GM21529 (cell line): Measurements from ENCODE around the gene AMBN.

ENCODE experiments used
- ATAC-seq: cut with Tn5 transposase; IDR thresholded peaks from one replicate; pipeline ENCODE4 v1.9.1; 2021; ENCODE audit not compliant: unreplicated experiment

The AMBN gene

GRCh38 chr4:70591955-70592582 lies at the start of gene AMBN:
Gene AMBN (plus strand): TSS chr4:70592256. CDS start chr4:70592359, 103 bp downstream.
- no peak for ATAC-seq

- ATAC-seq = no peak
These were observed 47.7 kb upstream of the AMBN start for GRCh38 chr4:70544279-70544868.

- no peak for ATAC-seq
These were observed 35.2 kb upstream of the AMBN start for GRCh38 chr4:70556856-70557255.

- ATAC-seq = peak; percentile 87
These were observed 32.7 kb upstream of the AMBN start for GRCh38 chr4:70559211-70559830.

- no peak for ATAC-seq
These were observed 32.1 kb upstream of the AMBN start for GRCh38 chr4:70559924-70560323.

- no peak for ATAC-seq
These were observed 28.0 kb upstream of the AMBN start for GRCh38 chr4:70564033-70564432.

GRCh38 chr4:70570796-70571195 lies 21.3 kb upstream of the AMBN start:
- no peak for ATAC-seq

GRCh38 chr4:70571772-70572171 lies 20.3 kb upstream of the AMBN start:
- ATAC-seq = no peak

- ATAC-seq = no peak
These were observed 16.1 kb upstream of the AMBN start for GRCh38 chr4:70575964-70576363.

GRCh38 chr4:70577220-70577927 lies 14.7 kb upstream of the AMBN start:
- no peak for ATAC-seq

- ATAC-seq = no peak
These were observed 10.1 kb upstream of the AMBN start for GRCh38 chr4:70581980-70582379.

- ATAC-seq = no peak
These were observed 7.9 kb upstream of the AMBN start for GRCh38 chr4:70583952-70584834.

- ATAC-seq = no peak
These were observed 5.2 kb upstream of the AMBN start for GRCh38 chr4:70586841-70587240.

- ATAC-seq = peak; percentile 96
These were observed 2.3 kb upstream of the AMBN start for GRCh38 chr4:70589785-70590184.

- ATAC-seq = no peak
These were observed 2.1 kb downstream of the AMBN start for GRCh38 chr4:70594196-70594595.

GRCh38 chr4:70600305-70600704 lies 8.2 kb downstream of the AMBN start:
- no peak for ATAC-seq

- ATAC-seq = no peak
These were observed 8.9 kb downstream of the AMBN start for GRCh38 chr4:70600977-70601376.

- peak; percentile 100 for ATAC-seq
These were observed 9.5 kb downstream of the AMBN start for GRCh38 chr4:70601422-70602039.

GRCh38 chr4:70603856-70604255 lies 11.8 kb downstream of the AMBN start:
- ATAC-seq = no peak

GRCh38 chr4:70606459-70606858 lies 14.4 kb downstream of the AMBN start:
- no peak for ATAC-seq
